Ishikawa (cell line): ENCODE results near the gene EIF3B.

ENCODE experiments used
- CEBPB ChIP-seq: IDR thresholded peaks from 2 replicates; pipeline ENCODE4 v1.6.1; 2012
- CREB1 ChIP-seq: IDR thresholded peaks from 2 replicates; pipeline ENCODE4 v1.6.1; 2012; ENCODE audit warnings: low read depth
- EGR1 ChIP-seq: IDR thresholded peaks from 2 replicates; pipeline ENCODE4 v1.6.1; 2012
- EP300 ChIP-seq: IDR thresholded peaks from 2 replicates; pipeline ENCODE4 v1.6.1; 2012; ENCODE audit warnings: borderline replicate concordance
- FOXM1 ChIP-seq: IDR thresholded peaks from 2 replicates; pipeline ENCODE4 v1.6.1; 2012; ENCODE audit warnings: low read depth, borderline replicate concordance
- NFIC ChIP-seq: IDR thresholded peaks from 2 replicates; pipeline ENCODE4 v1.6.1; 2012
- RAD21 ChIP-seq: IDR thresholded peaks from 2 replicates; pipeline ENCODE4 v1.6.1; 2012; ENCODE audit warnings: low read depth
- TAF1 ChIP-seq: IDR thresholded peaks from 2 replicates; pipeline ENCODE4 v1.6.1; 2012; ENCODE audit warnings: low read depth, mild to moderate bottlenecking
- TCF12 ChIP-seq: IDR thresholded peaks from 2 replicates; pipeline ENCODE4 v1.6.1; 2012; ENCODE audit warnings: low read depth
- TEAD4 ChIP-seq: IDR thresholded peaks from 2 replicates; pipeline ENCODE4 v1.6.1; 2012
- YY1 ChIP-seq: IDR thresholded peaks from 2 replicates; pipeline ENCODE4 v1.6.1; 2012; ENCODE audit warnings: low read depth
- ZBTB7A ChIP-seq: IDR thresholded peaks from 2 replicates; pipeline ENCODE4 v1.6.1; 2012; ENCODE audit warnings: low read depth
- TF ChIP-seq, protein P1 (sequence below): IDR thresholded peaks from 2 replicates; pipeline ENCODE4 v1.6.1; 2012; ENCODE audit warnings: low read depth, mild to moderate bottlenecking
- TF ChIP-seq, protein P2 (sequence below): IDR thresholded peaks from 2 replicates; pipeline ENCODE4 v1.6.1; 2012
- TF ChIP-seq, protein P3 (sequence below): IDR thresholded peaks from 2 replicates; pipeline ENCODE4 v1.6.1; 2012

EIF3B gene

DNA sequence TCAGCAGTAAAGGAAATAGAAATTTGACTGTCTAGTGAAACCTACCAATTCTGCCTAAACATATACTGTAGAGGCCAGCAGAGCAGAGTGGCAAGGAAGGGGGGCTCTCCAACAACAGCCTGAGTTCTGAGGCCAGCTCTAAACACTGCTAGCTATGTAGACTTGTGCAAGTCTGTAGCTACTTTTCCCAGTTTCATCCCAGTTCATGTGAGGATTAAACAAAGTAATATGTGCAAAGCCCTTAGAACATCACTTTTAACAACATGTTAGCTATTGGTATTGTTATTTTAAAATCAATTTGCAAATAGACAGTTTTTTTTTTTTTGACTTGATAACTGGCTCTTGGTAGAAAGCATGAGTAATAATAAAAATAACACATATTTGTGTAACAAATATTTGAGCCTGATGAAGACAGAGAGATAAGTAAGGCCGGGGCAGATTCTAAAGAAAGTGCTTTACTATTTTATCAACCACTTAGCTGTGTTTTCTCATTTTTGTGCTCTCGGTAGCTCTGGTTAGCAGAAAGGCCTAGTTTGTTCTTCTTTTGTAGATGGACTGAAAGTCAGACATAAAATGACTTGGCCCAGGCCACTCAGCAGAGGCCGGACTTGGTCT lies 58.1 kb downstream of the EIF3B start:
- no peak for TF ChIP-seq CREB1
- no peak for TF ChIP-seq TEAD4
- TF ChIP-seq CEBPB: no peak
- no peak for TF ChIP-seq EGR1
- TF ChIP-seq, protein P1, sequence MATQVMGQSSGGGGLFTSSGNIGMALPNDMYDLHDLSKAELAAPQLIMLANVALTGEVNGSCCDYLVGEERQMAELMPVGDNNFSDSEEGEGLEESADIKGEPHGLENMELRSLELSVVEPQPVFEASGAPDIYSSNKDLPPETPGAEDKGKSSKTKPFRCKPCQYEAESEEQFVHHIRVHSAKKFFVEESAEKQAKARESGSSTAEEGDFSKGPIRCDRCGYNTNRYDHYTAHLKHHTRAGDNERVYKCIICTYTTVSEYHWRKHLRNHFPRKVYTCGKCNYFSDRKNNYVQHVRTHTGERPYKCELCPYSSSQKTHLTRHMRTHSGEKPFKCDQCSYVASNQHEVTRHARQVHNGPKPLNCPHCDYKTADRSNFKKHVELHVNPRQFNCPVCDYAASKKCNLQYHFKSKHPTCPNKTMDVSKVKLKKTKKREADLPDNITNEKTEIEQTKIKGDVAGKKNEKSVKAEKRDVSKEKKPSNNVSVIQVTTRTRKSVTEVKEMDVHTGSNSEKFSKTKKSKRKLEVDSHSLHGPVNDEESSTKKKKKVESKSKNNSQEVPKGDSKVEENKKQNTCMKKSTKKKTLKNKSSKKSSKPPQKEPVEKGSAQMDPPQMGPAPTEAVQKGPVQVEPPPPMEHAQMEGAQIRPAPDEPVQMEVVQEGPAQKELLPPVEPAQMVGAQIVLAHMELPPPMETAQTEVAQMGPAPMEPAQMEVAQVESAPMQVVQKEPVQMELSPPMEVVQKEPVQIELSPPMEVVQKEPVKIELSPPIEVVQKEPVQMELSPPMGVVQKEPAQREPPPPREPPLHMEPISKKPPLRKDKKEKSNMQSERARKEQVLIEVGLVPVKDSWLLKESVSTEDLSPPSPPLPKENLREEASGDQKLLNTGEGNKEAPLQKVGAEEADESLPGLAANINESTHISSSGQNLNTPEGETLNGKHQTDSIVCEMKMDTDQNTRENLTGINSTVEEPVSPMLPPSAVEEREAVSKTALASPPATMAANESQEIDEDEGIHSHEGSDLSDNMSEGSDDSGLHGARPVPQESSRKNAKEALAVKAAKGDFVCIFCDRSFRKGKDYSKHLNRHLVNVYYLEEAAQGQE: no peak
- TF ChIP-seq NFIC: no peak
- no peak for TF ChIP-seq YY1
- TF ChIP-seq, protein P2, sequence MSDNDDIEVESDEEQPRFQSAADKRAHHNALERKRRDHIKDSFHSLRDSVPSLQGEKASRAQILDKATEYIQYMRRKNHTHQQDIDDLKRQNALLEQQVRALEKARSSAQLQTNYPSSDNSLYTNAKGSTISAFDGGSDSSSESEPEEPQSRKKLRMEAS: no peak
- TF ChIP-seq RAD21: no peak
- TF ChIP-seq TAF1: no peak
- TF ChIP-seq ZBTB7A: no peak
- TF ChIP-seq, protein P3, sequence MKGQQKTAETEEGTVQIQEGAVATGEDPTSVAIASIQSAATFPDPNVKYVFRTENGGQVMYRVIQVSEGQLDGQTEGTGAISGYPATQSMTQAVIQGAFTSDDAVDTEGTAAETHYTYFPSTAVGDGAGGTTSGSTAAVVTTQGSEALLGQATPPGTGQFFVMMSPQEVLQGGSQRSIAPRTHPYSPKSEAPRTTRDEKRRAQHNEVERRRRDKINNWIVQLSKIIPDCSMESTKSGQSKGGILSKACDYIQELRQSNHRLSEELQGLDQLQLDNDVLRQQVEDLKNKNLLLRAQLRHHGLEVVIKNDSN: no peak
- TF ChIP-seq TCF12: no peak
- no peak for TF ChIP-seq EP300
- no peak for TF ChIP-seq FOXM1

DNA sequence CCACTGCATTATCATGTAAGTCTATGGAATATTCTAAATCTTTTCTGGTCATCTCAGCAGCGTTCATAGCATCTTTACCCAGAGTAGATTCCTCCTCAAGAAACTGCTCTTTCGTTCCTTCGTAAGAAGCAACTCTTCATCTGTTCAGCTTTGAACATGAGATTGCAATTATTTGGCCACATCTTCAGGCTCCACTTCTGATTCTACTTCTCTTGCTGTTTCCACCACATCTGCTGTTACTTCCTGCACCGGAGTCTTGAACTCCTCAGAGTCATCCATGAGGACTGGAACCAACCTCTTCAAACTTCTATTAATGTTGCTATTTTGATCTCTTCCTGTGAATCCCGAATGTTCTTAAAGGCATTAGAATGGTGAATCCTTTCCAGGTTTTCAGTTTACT lies 61.4 kb downstream of the EIF3B start:
- TF ChIP-seq TEAD4 (no peak), RAD21 (no peak), NFIC (no peak), EP300 (no peak), EGR1 (no peak), TCF12 (no peak)
- TF ChIP-seq, protein P3: no peak
- TF ChIP-seq, protein P2: no peak
- TF ChIP-seq, protein P1: no peak

DNA sequence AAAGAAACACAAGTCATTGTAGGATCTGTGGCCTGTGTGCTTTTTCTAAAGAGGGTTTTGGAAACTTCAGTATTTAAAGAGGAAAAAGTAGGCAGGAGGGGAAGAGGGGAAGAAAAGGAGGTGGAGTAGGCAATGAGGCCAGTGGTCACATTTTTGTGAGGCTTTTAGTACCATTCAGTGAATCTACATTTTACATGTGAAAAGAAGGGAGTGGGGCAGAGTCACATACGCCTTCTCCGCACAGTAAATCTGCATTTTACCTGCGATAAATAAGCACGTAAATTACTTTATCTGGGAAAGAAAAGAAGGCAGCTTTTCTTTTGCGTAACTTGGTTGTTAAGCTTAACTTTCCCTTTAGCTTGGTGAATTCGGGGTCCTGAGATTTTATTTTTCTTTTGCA lies 62.0 kb downstream of the EIF3B start:
- TF ChIP-seq TEAD4: no peak
- no peak for TF ChIP-seq RAD21
- TF ChIP-seq TCF12: no peak
- TF ChIP-seq ZBTB7A: no peak
- TF ChIP-seq, protein P2: no peak

DNA sequence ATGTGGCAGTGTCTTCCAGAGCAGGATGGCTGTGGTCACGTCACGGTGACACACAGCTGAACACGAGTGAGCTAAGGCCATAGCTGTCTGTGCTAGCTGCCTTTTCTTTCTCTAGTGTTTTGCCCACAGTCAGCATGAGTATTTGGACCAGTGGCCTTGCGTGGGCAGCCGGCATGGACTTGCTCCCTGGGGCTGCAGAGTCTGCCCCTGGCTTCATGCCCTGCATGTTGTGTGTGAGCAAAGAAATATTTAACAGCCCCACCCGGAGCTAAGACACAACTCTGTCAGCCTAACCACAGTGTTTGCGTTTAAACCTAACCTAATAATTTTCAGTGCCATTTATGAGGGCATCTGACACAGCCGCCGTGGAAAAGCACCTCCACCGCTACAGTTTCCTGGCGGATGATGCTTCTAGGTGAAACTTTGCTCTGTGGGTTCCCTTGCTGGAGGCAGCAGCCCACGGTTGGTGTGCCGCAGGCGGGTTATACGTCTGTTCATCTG lies 63.4 kb downstream of the EIF3B start:
- TF ChIP-seq ZBTB7A (no peak), RAD21 (no peak), NFIC (no peak), TEAD4 (no peak), EP300 (no peak), YY1 (no peak), EGR1 (no peak)

DNA sequence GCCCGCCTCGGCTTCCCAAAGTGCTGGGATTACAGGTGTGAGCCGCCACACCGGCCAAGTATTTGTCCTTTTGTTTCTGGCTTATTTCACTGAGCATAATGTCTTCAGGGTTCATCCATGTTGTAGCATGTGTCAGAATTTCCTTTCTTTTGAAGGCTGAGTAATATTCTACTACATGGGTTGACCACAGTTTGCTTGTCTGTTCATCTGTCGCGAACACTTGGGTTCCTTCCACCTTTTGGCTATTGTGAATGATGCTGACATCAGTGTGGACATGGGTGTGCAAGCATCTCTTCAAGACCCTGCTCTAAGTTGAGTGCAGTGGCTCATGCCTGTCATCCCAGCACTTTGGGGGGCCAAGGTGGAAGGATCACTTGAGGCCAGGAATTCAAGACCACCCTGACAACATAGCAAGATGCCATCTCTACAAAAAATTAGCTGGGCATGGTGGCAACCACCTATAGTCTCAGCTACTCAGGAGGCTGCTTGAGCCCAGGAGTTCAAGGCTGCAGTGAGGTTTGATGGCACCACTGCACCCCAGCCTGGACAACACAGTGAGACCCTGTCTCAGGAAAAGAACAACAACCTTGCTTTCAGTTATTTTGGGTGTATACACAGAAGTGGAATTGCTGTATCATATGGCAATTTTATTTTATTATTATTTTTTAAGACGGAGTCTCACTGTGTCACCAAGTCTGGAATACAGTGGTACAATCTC lies 65.7 kb downstream of the EIF3B start:
- TF ChIP-seq, protein P3: no peak
- TF ChIP-seq CEBPB (no peak), CREB1 (no peak), TEAD4 (no peak), EP300 (no peak), TAF1 (no peak), NFIC (no peak), RAD21 (no peak), YY1 (no peak), EGR1 (no peak), FOXM1 (no peak), ZBTB7A (no peak), TCF12 (no peak)
- TF ChIP-seq, protein P1: no peak
- TF ChIP-seq, protein P2: no peak
